ENCODE data around the gene GSN.

The GSN gene

GRCh38 chr9:121303456-121304451, 35.8 kb downstream of the GSN start:
- no peak for DNase-seq (ENCODE audit: low spot score)

- no peak for DNase-seq (ENCODE audit: low spot score)
These were observed 36.7 kb downstream of the GSN start for GRCh38 chr9:121304707-121305106.

- DNase-seq (ENCODE audit: low spot score): no peak
These were observed 37.5 kb downstream of the GSN start for GRCh38 chr9:121305269-121305994.

- DNase-seq (ENCODE audit: low spot score): no peak
These were observed 40.0 kb downstream of the GSN start for GRCh38 chr9:121307976-121308375.

GRCh38 chr9:121308765-121309164, 40.8 kb downstream of the GSN start:
- DNase-seq (ENCODE audit: low spot score): no peak

- no peak for DNase-seq (ENCODE audit: low spot score)
These were observed 41.2 kb downstream of the GSN start for GRCh38 chr9:121309171-121309570.

- no peak for DNase-seq (ENCODE audit: low spot score)
These were observed 42.0 kb downstream of the GSN start for GRCh38 chr9:121309833-121310425.

- DNase-seq (ENCODE audit: low spot score): no peak
These were observed 42.6 kb downstream of the GSN start for GRCh38 chr9:121310571-121310970.

GRCh38 chr9:121312169-121312568, 44.2 kb downstream of the GSN start:
- no peak for DNase-seq (ENCODE audit: low spot score)

- DNase-seq (ENCODE audit: low spot score): no peak
These were observed 45.6 kb downstream of the GSN start for GRCh38 chr9:121313458-121314152.

- DNase-seq (ENCODE audit: low spot score): no peak
These were observed 48.4 kb downstream of the GSN start for GRCh38 chr9:121316378-121316777.

GRCh38 chr9:121316852-121317373, 49.0 kb downstream of the GSN start:
- DNase-seq (ENCODE audit: low spot score): no peak

- DNase-seq (ENCODE audit: low spot score): no peak
These were observed 50.0 kb downstream of the GSN start for GRCh38 chr9:121317737-121318630.

- no peak for DNase-seq (ENCODE audit: low spot score)
These were observed 50.8 kb downstream of the GSN start for GRCh38 chr9:121318631-121319382.

- DNase-seq (ENCODE audit: low spot score): no peak
These were observed 51.4 kb downstream of the GSN start for GRCh38 chr9:121319383-121319780.

GRCh38 chr9:121321016-121321503, 53.1 kb downstream of the GSN start:
- peak; percentile 6 for DNase-seq (ENCODE audit: low spot score)

- DNase-seq (ENCODE audit: low spot score): no peak
These were observed 54.2 kb downstream of the GSN start for GRCh38 chr9:121322037-121322736.

- DNase-seq (ENCODE audit: low spot score): no peak
These were observed 54.9 kb downstream of the GSN start for GRCh38 chr9:121322737-121323448.
